ENCODE results near the gene ARFGEF2. TPM values are rescaled to one million over a fixed set of nuclear protein-coding genes. Genes with fewer than 3 reads are reported as not detected.

ARFGEF2 gene
- total and polyA plus RNA-seq, 10 of the 15 experiments (the other 5 are each of a cell fraction or from before 2014, with no cell fraction given) = 5.2 to 24.1 (median 17.7) TPM

- FAIRE-seq (no peak), ATAC-seq (no peak), DNase-seq (ENCODE audit: low read depth, low spot score) (no peak)
- ChIA-PET RAD21 (ENCODE audit: unreplicated experiment) (interaction anchor here (0.7 to 10.2 kb wide), 9 partner anchors 16 to 263 kb away, joined by 3 to 139 read pairs (median 3); partner anchors contain the start of gene PREX1), CTCF (interaction anchor here (0.7 to 8.4 kb wide), 13 partner anchors 11 to 271 kb away, joined by 3 to 147 read pairs (median 3); no protein-coding TSS in a partner anchor), SMC1A (ENCODE audit: uncharacterized antibody, unreplicated experiment) (interaction anchor here (0.7 to 9.5 kb wide), 15 partner anchors 17 to 272 kb away, joined by 3 to 154 read pairs (median 4); no protein-coding TSS in a partner anchor), POLR2A (no interaction called here)
- H3K4me2 ChIP-seq (ENCODE audit: control insufficient read depth, insufficient read depth) = no peak overlapping the region
- TF ChIP-seq ZNF207 (IDR thresholded peaks at IDR 0.05; ENCODE audit: borderline replicate concordance) = no peak
- no peak for TF ChIP-seq MEF2B (IDR thresholded peaks at IDR 0.05; ENCODE audit: partially characterized antibody, poor library complexity, severe bottlenecking)
- TF ChIP-seq NBN (IDR thresholded peaks at IDR 0.05) = no peak
- no peak for TF ChIP-seq ZSCAN29 (IDR thresholded peaks at IDR 0.05)
- TF ChIP-seq CREM (IDR thresholded peaks at IDR 0.05; ENCODE audit: low read depth) = 0 out of 2 replicates have a peak, but pooled peaks have one; percentile 24
- TF ChIP-seq SUZ12 (IDR thresholded peaks at IDR 0.05; ENCODE audit: unreplicated experiment) = no peak
- no peak for TF ChIP-seq MYC (IDR thresholded peaks at IDR 0.05; ENCODE audit: insufficient read depth, insufficient read length, insufficient replicate concordance, low read length, severe bottlenecking)
- no peaks in the 10 kb centered on the region for H3K36me3 ChIP-seq (ENCODE audit: control insufficient read depth in 2 of 2, insufficient read depth in 2 of 2, low read length in 1 of 2)
- H2AFZ ChIP-seq (ENCODE audit: control insufficient read depth, low read depth, low read length) = no peak overlapping the region
- H3K4me3 ChIP-seq = no peak overlapping the region
- no peak overlapping the region for H3K27ac ChIP-seq (ENCODE audit: control insufficient read depth, insufficient read depth)
- in situ Hi-C loops (cut with MboI) (loop anchor here (5.0 kb wide), 1 partner anchor 249 kb away; no protein-coding TSS in a partner anchor), intact Hi-C loops (cut with micrococcal nuclease; ENCODE audit: unreplicated experiment) (loop anchor here (10.0 kb wide), 1 partner anchor 192 kb away; no protein-coding TSS in a partner anchor)
- H3K27me3 ChIP-seq (replicated peaks in 1 of 2; ENCODE audit: control insufficient read depth in 2 of 2, insufficient read depth in 2 of 2, low read length in 1 of 2) = no peaks in the 10 kb centered on the region
- peaks cover 9% of the 10 kb centered on the region; the same call in 2 of the 3 replicates for H3K9me3 ChIP-seq (replicated peaks; ENCODE audit: control insufficient read depth, insufficient read depth, low read length)
- H3K4me1 ChIP-seq (ENCODE audit: control insufficient read depth, insufficient read depth, low read length) = peaks cover 38% of the 10 kb centered on the region
- no peak overlapping the region for H3K9ac ChIP-seq (ENCODE audit: control insufficient read depth, insufficient read depth, low read length)
- BruUV-seq (replicated peaks) = no TSS peak
- 64% methylated on average over 7 of the region's 7 CpGs for WGBS (ENCODE audit: insufficient coverage, insufficient replicate concordance, low lambda C conversion rate, missing lambda C conversion rate)
- no peaks in the 10 kb centered on the region for H3K79me2 ChIP-seq (ENCODE audit: control insufficient read depth, insufficient read depth, low read length)
- no peaks in the 10 kb centered on the region for H4K20me1 ChIP-seq (ENCODE audit: control insufficient read depth, insufficient read depth)
These were observed 15.2 kb upstream of the ARFGEF2 start for GRCh38 chr20:48906221-48906877.
